IMR-90 (cell line): ENCODE measurements around the gene C10orf90. TPM values are rescaled to one million over a fixed set of nuclear protein-coding genes. Genes with fewer than 3 reads are reported as not detected.

ENCODE experiments used
- ATAC-seq: fragments of 200-7000 bp; cut with Tn5 transposase; 2 replicates; pipeline ENCODE4 v1.9.1; 2020; ENCODE audit warnings: low read depth, mild to moderate bottlenecking, moderate library complexity
- BruUV-seq: library from RNA; stranded (reverse); fragments of 400-500 nt; replicated peaks from 2 replicates; lab custom pipeline; 2021; lab: Mats Ljungman, UMichigan
- CTCF ChIA-PET: fragments of 300-600 bp; formaldehyde crosslinking; extraction: SDS; loops from one replicate; lab custom pipeline; 2021; ENCODE audit warnings: antibody characterized with exemption; lab: Yijun Ruan, JAX
- POLR2A ChIA-PET: fragments of 300-600 bp; sonication (Branson Sonifier 250); formaldehyde crosslinking; loops from one replicate; lab custom pipeline; 2022; ENCODE audit warnings: antibody characterized with exemption; ENCODE audit not compliant: unreplicated experiment; lab: Charles Lee
- DNase-seq: peaks from one replicate; pipeline ENCODE4 v3.0.0; 2013
- H2AFZ ChIP-seq: replicated peaks from 2 replicates; pipeline ENCODE3; 2013; ENCODE audit warnings: low read length, mild to moderate bottlenecking; ENCODE audit not compliant: poor library complexity
- H2AK5ac ChIP-seq: 2 replicates; pipeline ENCODE4 v1.6.1; 2013; ENCODE audit warnings: low read depth, low read length, inconsistent platforms
- H2AK9ac ChIP-seq: replicated peaks from 2 replicates; pipeline ENCODE3; 2013; ENCODE audit warnings: mild to moderate bottlenecking, low read depth, low read length, moderate library complexity; ENCODE audit not compliant: poor library complexity
- H2BK120ac ChIP-seq: 2 replicates; pipeline ENCODE4 v1.6.1; 2013; ENCODE audit warnings: low read depth, low read length, inconsistent platforms
- H2BK15ac ChIP-seq: 3 replicates; pipeline ENCODE4 v1.6.1; 2013; ENCODE audit warnings: low read depth, low read length, inconsistent platforms
- H2BK20ac ChIP-seq: 2 replicates; pipeline ENCODE4 v1.6.1; 2013; ENCODE audit warnings: low read depth, mild to moderate bottlenecking, inconsistent platforms, low read length, moderate library complexity
- H2BK5ac ChIP-seq: 2 replicates; pipeline ENCODE4 v1.6.1; 2013; ENCODE audit warnings: mild to moderate bottlenecking, low read depth, low read length, inconsistent platforms; ENCODE audit not compliant: poor library complexity, severe bottlenecking
- H3K14ac ChIP-seq: replicated peaks from 2 replicates; pipeline ENCODE4 v1.6.1; 2013; ENCODE audit warnings: low read depth, low read length, inconsistent platforms
- H3K18ac ChIP-seq: 2 replicates; pipeline ENCODE4 v1.6.1; 2013; ENCODE audit warnings: low read depth, low read length, control low read depth
- H3K23ac ChIP-seq: 2 replicates; pipeline ENCODE4 v1.6.1; 2013; ENCODE audit warnings: low read depth, low read length, inconsistent platforms
- H3K27ac ChIP-seq: 2 replicates; pipeline ENCODE4 v1.5.1; 2013; ENCODE audit warnings: mild to moderate bottlenecking, control low read depth, low read length; ENCODE audit not compliant: insufficient read depth
- H3K27me3 ChIP-seq: 2 replicates; pipeline ENCODE4 v1.6.1; 2013; ENCODE audit warnings: low read length; ENCODE audit not compliant: control insufficient read depth, insufficient read depth
- H3K36me3 ChIP-seq: 2 replicates; pipeline ENCODE4 v1.6.1; 2013; ENCODE audit warnings: low read length, mixed read lengths; ENCODE audit not compliant: control insufficient read depth, insufficient read depth
- H3K4ac ChIP-seq: 2 replicates; pipeline ENCODE4 v1.6.1; 2013; ENCODE audit warnings: low read depth, low read length, inconsistent platforms
- H3K4me1 ChIP-seq: 2 replicates; pipeline ENCODE4 v1.6.1; 2013; ENCODE audit warnings: low read length, mixed read lengths; ENCODE audit not compliant: control insufficient read depth, insufficient read depth
- H3K4me2 ChIP-seq: 2 replicates; pipeline ENCODE4 v1.6.1; 2013; ENCODE audit warnings: low read depth, mild to moderate bottlenecking, control low read depth, low read length, moderate library complexity
- H3K4me3 ChIP-seq: 2 replicates; pipeline ENCODE4 v1.5.1; 2013; ENCODE audit warnings: low read depth, mild to moderate bottlenecking, control low read depth, low read length, moderate library complexity; ENCODE audit not compliant: insufficient read depth
- H3K56ac ChIP-seq: 2 replicates; pipeline ENCODE4 v1.6.1; 2013; ENCODE audit warnings: low read length, inconsistent platforms; ENCODE audit not compliant: insufficient read depth; ENCODE audit errors: extremely low read depth
- H3K79me1 ChIP-seq, 2 experiments: 2 replicates each; pipeline ENCODE4 v1.6.1; 2013; ENCODE audit warnings: low read length in 2 of 2, inconsistent platforms in 1 of 2, low read depth in 1 of 2
- H3K9ac ChIP-seq: 2 replicates; pipeline ENCODE4 v1.6.1; 2013; ENCODE audit warnings: low read depth, low read length, control low read depth
- H3K9me1 ChIP-seq: 2 replicates; pipeline ENCODE4 v1.6.1; 2013; ENCODE audit warnings: low read length, inconsistent platforms; ENCODE audit not compliant: insufficient read depth
- H3K9me3 ChIP-seq: 2 replicates; pipeline ENCODE4 v1.6.1; 2013; ENCODE audit warnings: low read length; ENCODE audit not compliant: control insufficient read depth, insufficient read depth
- H4K20me1 ChIP-seq: 2 replicates; pipeline ENCODE4 v1.6.1; 2013; ENCODE audit warnings: low read length, inconsistent platforms; ENCODE audit not compliant: insufficient read depth
- H4K5ac ChIP-seq: 2 replicates; pipeline ENCODE4 v1.6.1; 2013; ENCODE audit warnings: mild to moderate bottlenecking, low read depth, low read length, control low read depth
- H4K8ac ChIP-seq, 2 experiments: 2 replicates each; pipeline ENCODE4 v1.6.1; 2013; ENCODE audit warnings: low read depth in 2 of 2, low read length in 2 of 2, control low read depth in 1 of 2, inconsistent platforms in 1 of 2
- H4K91ac ChIP-seq: 2 replicates; pipeline ENCODE4 v1.6.1; 2013; ENCODE audit warnings: low read depth, low read length, inconsistent platforms; ENCODE audit not compliant: insufficient read depth
- BHLHE40 ChIP-seq: fragments of 150-350 bp; IDR thresholded peaks from 2 replicates; pipeline ENCODE4 v1.6.1; 2016; ENCODE audit warnings: mild to moderate bottlenecking, low read depth, low read length
- CHD1 ChIP-seq: IDR thresholded peaks from 2 replicates; pipeline ENCODE4 v1.6.1; 2012; ENCODE audit warnings: low read depth, low read length, improper control_type of control experiment
- MAFK ChIP-seq: IDR thresholded peaks from 2 replicates; pipeline ENCODE4 v1.6.1; 2012; ENCODE audit warnings: low read depth, low read length, improper control_type of control experiment
- MXI1 ChIP-seq: IDR thresholded peaks from 2 replicates; pipeline ENCODE4 v1.6.1; 2012; ENCODE audit warnings: low read depth, mild to moderate bottlenecking, low read length, moderate library complexity, borderline replicate concordance
- NFE2L2 ChIP-seq: fragments of 150-350 bp; IDR thresholded peaks from 2 replicates; pipeline ENCODE4 v1.6.1; 2016; ENCODE audit warnings: low read depth, mild to moderate bottlenecking, low read length
- RAD21 ChIP-seq: IDR thresholded peaks from 2 replicates; pipeline ENCODE4 v1.6.1; 2012; ENCODE audit warnings: low read length, improper control_type of control experiment
- WGBS, 2 experiments: methylation state at CpG; one replicate each; pipeline versions ENCODE4 v1.1.5 to v1.1.7; 2013; ENCODE audit warnings: missing lambda C conversion rate in 2 of 2; ENCODE audit not compliant: insufficient read length in 1 of 2; ENCODE audit errors: extremely low coverage in 2 of 2; 5-methylcytosine and 5-hydroxymethylcytosine counted together
- dilution Hi-C: fragments of 300-500 bp; cut with HindIII; formaldehyde crosslinking; loops from one replicate; pipeline ENCODE4 v1.14.3; 2018; ENCODE audit warnings: low sequenced_read_pairs; ENCODE audit not compliant: unreplicated experiment
- in situ Hi-C: fragments of 300-500 bp; cut with MboI; formaldehyde crosslinking; loops from 3 replicates; pipeline ENCODE4 v1.14.3; 2019; ENCODE audit warnings: low sequenced_read_pairs, inconsistent platforms, mixed read lengths
- intact Hi-C: fragments of 100-400 bp; cut with micrococcal nuclease; formaldehyde crosslinking; loops from 2 replicates; pipeline ENCODE4 v1.10.0; 2022
- polyA plus RNA-seq, 3 experiments: library from polyadenylated mRNA; depleted of rRNA; stranded (reverse); fragments of >200 nt; gene quantifications; 2 replicates each; pipeline ENCODE4 v1.2.3, GENCODE V29; 2012; ENCODE audit warnings: low replicate concordance in 1 of 3
- total RNA-seq: library from RNA; depleted of rRNA; stranded (reverse); fragments of >200 nt; gene quantifications from 2 replicates; pipeline ENCODE4 v1.2.3, GENCODE V29; 2012
- TF ChIP-seq, protein P1 (sequence below): fragments of 150-350 bp; IDR thresholded peaks from 2 replicates; pipeline ENCODE4 v1.6.1; 2017; ENCODE audit warnings: mild to moderate bottlenecking, antibody characterized with exemption, low read length, low read depth

The C10orf90 gene
- total and polyA plus RNA-seq, 2 of the 4 experiments (the other 2 are of a cell fraction) = 0.05 to 0.18 TPM

GRCh38 chr10:126459032-126459831 is 211.3 kb downstream of the C10orf90 start:
- ATAC-seq = peak; percentile 4; the same call in 1 of the 2 replicates
- Histone ChIP-seq H2BK20ac (no peak overlapping the region), H3K56ac (no peak overlapping the region), H3K4ac (no peak overlapping the region), H2AFZ (no peak overlapping the region), H3K4me3 (no peak overlapping the region), H2BK15ac (no peak overlapping the region; the same call in 2 of the 3 replicates), H4K20me1 (no peaks in the 10 kb centered on the region), H3K23ac (no peak overlapping the region), H3K18ac (no peak overlapping the region), H2BK5ac (no peak overlapping the region), H3K4me2 (no peak overlapping the region), H3K27ac (no peak overlapping the region), H2AK5ac (no peak overlapping the region), H3K79me1 (no peaks in the 10 kb centered on the region), H3K14ac (no peak overlapping the region), H3K4me1 (peaks cover 1% of the 10 kb centered on the region; the same call in 1 of the 2 replicates), H2AK9ac (no peak overlapping the region), H3K9me1 (no peaks in the 10 kb centered on the region), H3K36me3 (no peaks in the 10 kb centered on the region), H4K8ac (no peak overlapping the region), H4K5ac (no peak overlapping the region), H3K27me3 (peaks cover 3% of the 10 kb centered on the region; the same call in 1 of the 2 replicates), H3K9ac (no peak overlapping the region), H4K91ac (no peak overlapping the region), H3K9me3 (no peaks in the 10 kb centered on the region), H2BK120ac (no peak overlapping the region; the same call in 1 of the 2 replicates)
- peak; percentile 52 for DNase-seq
- ChIA-PET CTCF (no interaction called here), POLR2A (no interaction called here)
- dilution Hi-C loops = no loop called here
- intact Hi-C loops = loop anchor here (5.0 kb wide), 1 partner anchor 62 kb away; no protein-coding TSS in a partner anchor
- TF ChIP-seq, protein P1, sequence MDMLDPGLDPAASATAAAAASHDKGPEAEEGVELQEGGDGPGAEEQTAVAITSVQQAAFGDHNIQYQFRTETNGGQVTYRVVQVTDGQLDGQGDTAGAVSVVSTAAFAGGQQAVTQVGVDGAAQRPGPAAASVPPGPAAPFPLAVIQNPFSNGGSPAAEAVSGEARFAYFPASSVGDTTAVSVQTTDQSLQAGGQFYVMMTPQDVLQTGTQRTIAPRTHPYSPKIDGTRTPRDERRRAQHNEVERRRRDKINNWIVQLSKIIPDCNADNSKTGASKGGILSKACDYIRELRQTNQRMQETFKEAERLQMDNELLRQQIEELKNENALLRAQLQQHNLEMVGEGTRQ = no peak
- TF ChIP-seq RAD21 = peak; percentile 7; the same call in 1 of the 2 replicates
- TF ChIP-seq MAFK = no peak
- TF ChIP-seq MXI1 = no peak
- TF ChIP-seq CHD1 = no peak
- TF ChIP-seq NFE2L2 = peak; percentile 43; the same call in 1 of the 2 replicates
- 0 out of 2 replicates have a peak, but pooled peaks have one; percentile 27 for TF ChIP-seq BHLHE40
- in situ Hi-C loops = no loop called here
- BruUV-seq = no TSS peak
- WGBS, 2 experiments = 76% methylated on average over 10 of the region's 20 CpGs; no CpG with 5 or more reads in 1 of the 2 experiments
